HEK293T (cell line): ENCODE results near the gene CDIPT.

Source experiments
- CTCF ChIA-PET: fragments of 350-600 bp; formaldehyde crosslinking; extraction: SDS; loops from one replicate; lab custom pipeline; 2021; ENCODE audit warnings: antibody characterized with exemption, inconsistent platforms; lab: Yijun Ruan, JAX
- POLR2A ChIA-PET: fragments of 350-600 bp; formaldehyde crosslinking; extraction: SDS; loops from one replicate; lab custom pipeline; 2020; ENCODE audit warnings: antibody characterized with exemption, inconsistent platforms; lab: Yijun Ruan, JAX
- DNase-seq: peaks from one replicate; pipeline ENCODE4 v3.0.0; 2012; ENCODE audit warnings: mixed read lengths; ENCODE audit errors: extremely low spot score
- ARNT ChIP-seq: fragments of 450-650 bp; IDR thresholded peaks from 2 replicates; pipeline ENCODE4 v1.6.1; 2017; ENCODE audit warnings: mild to moderate bottlenecking
- BHLHE40 ChIP-seq: fragments of 450-650 bp; IDR thresholded peaks from 2 replicates; pipeline ENCODE4 v1.6.1; 2016; ENCODE audit warnings: mild to moderate bottlenecking, moderate library complexity, borderline replicate concordance
- CTBP1 ChIP-seq: fragments of 450-650 bp; IDR thresholded peaks from 2 replicates; pipeline ENCODE4 v1.6.1; 2016; ENCODE audit warnings: borderline replicate concordance
- ELF4 ChIP-seq: fragments of 450-650 bp; IDR thresholded peaks from 2 replicates; pipeline ENCODE4 v1.6.1; 2017; ENCODE audit warnings: antibody characterized with exemption
- FOXA1 ChIP-seq: fragments of 450-650 bp; IDR thresholded peaks from 2 replicates; pipeline ENCODE4 v1.6.1; 2016; ENCODE audit warnings: mild to moderate bottlenecking
- FOXK2 ChIP-seq: fragments of 450-650 bp; IDR thresholded peaks from 2 replicates; pipeline ENCODE4 v1.6.1; 2016; ENCODE audit warnings: mild to moderate bottlenecking
- FOXM1 ChIP-seq: fragments of 450-650 bp; IDR thresholded peaks from 2 replicates; pipeline ENCODE4 v1.6.1; 2017; ENCODE audit warnings: mild to moderate bottlenecking, borderline replicate concordance
- HDGF ChIP-seq: fragments of 450-650 bp; IDR thresholded peaks from 2 replicates; pipeline ENCODE4 v1.6.1; 2017; ENCODE audit warnings: antibody characterized with exemption, borderline replicate concordance
- L3MBTL2 ChIP-seq: fragments of 450-650 bp; conservative IDR thresholded peaks from 2 replicates; pipeline ENCODE4 v1.6.1; 2016; ENCODE audit warnings: mild to moderate bottlenecking
- LEF1 ChIP-seq: fragments of 450-650 bp; IDR thresholded peaks from 2 replicates; pipeline ENCODE4 v1.6.1; 2017; ENCODE audit warnings: mild to moderate bottlenecking, borderline replicate concordance
- NFRKB ChIP-seq: fragments of 450-650 bp; IDR thresholded peaks from 2 replicates; pipeline ENCODE4 v1.6.1; 2016; ENCODE audit warnings: mild to moderate bottlenecking, moderate library complexity
- PKNOX1 ChIP-seq: fragments of 450-650 bp; IDR thresholded peaks from 2 replicates; pipeline ENCODE4 v1.6.1; 2016
- SP1 ChIP-seq: fragments of 450-650 bp; IDR thresholded peaks from 2 replicates; pipeline ENCODE4 v1.6.1; 2017
- SUZ12 ChIP-seq: fragments of 450-650 bp; IDR thresholded peaks from 2 replicates; pipeline ENCODE4 v1.6.1; 2016; ENCODE audit warnings: mild to moderate bottlenecking
- TARDBP ChIP-seq: fragments of 450-650 bp; IDR thresholded peaks from 2 replicates; pipeline ENCODE4 v1.6.1; 2016
- ZNF384 ChIP-seq: fragments of 450-650 bp; IDR thresholded peaks from 2 replicates; pipeline ENCODE4 v1.6.1; 2016

Gene CDIPT

GRCh38 chr16:29844575-29845331, 18.3 kb downstream of the CDIPT start:
- POLR2A ChIA-PET = interaction anchor here (1.3 to 4.9 kb wide), 3 partner anchors 18 to 37 kb away, joined by 3 to 32 read pairs (median 5); partner anchors contain the start of gene PAGR1
- TF ChIP-seq PKNOX1 (no peak), CTBP1 (no peak), ELF4 (no peak), TARDBP (no peak), FOXM1 (no peak), FOXA1 (no peak), L3MBTL2 (no peak), BHLHE40 (no peak), FOXK2 (no peak), SP1 (no peak), LEF1 (no peak), NFRKB (no peak), SUZ12 (no peak), HDGF (no peak), ARNT (no peak), ZNF384 (no peak)
- CTCF ChIA-PET = no interaction called here
- no peak for DNase-seq

- DNase-seq = no peak
- TF ChIP-seq FOXA1 (no peak), TARDBP (no peak), HDGF (no peak), FOXK2 (no peak)
- ChIA-PET CTCF (no interaction called here), POLR2A (interaction anchor here (1.9 kb wide), 1 partner anchor 27 kb away, joined by 9 read pairs; the partner anchor contains the start of gene PAGR1)
Observed at GRCh38 chr16:29843931-29844330, 19.1 kb downstream of the CDIPT start.

- POLR2A ChIA-PET = interaction anchor here (1.2 to 1.9 kb wide), 3 partner anchors 26 to 119 kb away, joined by 3 to 9 read pairs (median 6); partner anchors contain the start of genes PAGR1 and TMEM219
- CTCF ChIA-PET = interaction anchor here (1.0 kb wide), 1 partner anchor 27 kb away, joined by 3 read pairs; the partner anchor contains the start of gene PAGR1
- DNase-seq = no peak
- TF ChIP-seq NFRKB (no peak), SUZ12 (no peak), FOXK2 (no peak), ARNT (no peak), FOXA1 (no peak), LEF1 (no peak), ELF4 (no peak), TARDBP (no peak), L3MBTL2 (no peak), ZNF384 (no peak), SP1 (no peak), BHLHE40 (no peak), FOXM1 (no peak), CTBP1 (no peak), PKNOX1 (no peak), HDGF (no peak)
Observed at GRCh38 chr16:29842732-29843346, 20.2 kb downstream of the CDIPT start.

- CTCF ChIA-PET = interaction anchor here (0.5 kb wide), 1 partner anchor 779 kb away, joined by 3 read pairs; no protein-coding TSS in a partner anchor
- POLR2A ChIA-PET = interaction anchor here (1.0 to 1.2 kb wide), 2 partner anchors 34 to 35 kb away, joined by 3 read pairs; partner anchors contain the start of gene MAZ
- no peak for DNase-seq
- no peak for TF ChIP-seq NFRKB
- TF ChIP-seq ARNT = no peak
- TF ChIP-seq CTBP1 = no peak
- TF ChIP-seq ELF4 = no peak
- no peak for TF ChIP-seq SP1
- TF ChIP-seq PKNOX1 = no peak
- TF ChIP-seq FOXK2 = no peak
- TF ChIP-seq BHLHE40 = no peak
- TF ChIP-seq HDGF = no peak
- no peak for TF ChIP-seq FOXA1
- TF ChIP-seq TARDBP = no peak
- TF ChIP-seq ZNF384 = no peak
- no peak for TF ChIP-seq SUZ12
- TF ChIP-seq L3MBTL2 = no peak
- TF ChIP-seq LEF1 = no peak
- no peak for TF ChIP-seq FOXM1
Observed at GRCh38 chr16:29841631-29842030, 21.4 kb downstream of the CDIPT start.

- ChIA-PET CTCF (interaction anchor here (1.1 to 2.4 kb wide), 2 partner anchors 8 to 23 kb away, joined by 4 to 20 read pairs; no protein-coding TSS in a partner anchor), POLR2A (interaction anchor here (0.6 to 1.2 kb wide), 2 partner anchors 8 to 177 kb away, joined by 3 to 4 read pairs; no protein-coding TSS in a partner anchor)
- TF ChIP-seq FOXA1 = no peak
- no peak for TF ChIP-seq SP1
- TF ChIP-seq HDGF = no peak
- no peak for TF ChIP-seq ELF4
- TF ChIP-seq ZNF384 = no peak
- no peak for DNase-seq
Observed at GRCh38 chr16:29840240-29840639, 22.8 kb downstream of the CDIPT start.
